Gastrocnemius medialis (tissue), 4 donors: ENCODE measurements around the gene FAM50A. TPM values are rescaled to one million over a fixed set of nuclear protein-coding genes. Genes with fewer than 3 reads are reported as not detected.

Experiments
- ATAC-seq, 2 donors: fragments of 150-250 bp; one replicate each; pipeline ENCODE4 v1.9.1; 2016
- DNase-seq, 2 donors: peaks; one replicate each; pipeline ENCODE4 v3.0.0-alpha.2; 2019
- H3K27ac ChIP-seq, 4 donors: fragments of 200-600 bp; sonication (generic); 1 replicate in 1 of 4; 2 replicates in 3 of 4; pipeline ENCODE4 v1.5.1; 2016 to 2018; ENCODE audit warnings: mild to moderate bottlenecking in 2 of 4, moderate library complexity in 1 of 4
- H3K27me3 ChIP-seq, 3 donors: fragments of 200-600 bp; sonication (generic) in 2 of 3; 1 replicate in 1 of 3; 2 replicates in 2 of 3; pipeline versions ENCODE4 v1.5.1 to v1.6.0; 2016 to 2019; ENCODE audit warnings: mild to moderate bottlenecking in 1 of 3, moderate library complexity in 1 of 3
- H3K36me3 ChIP-seq, 2 donors: fragments of 200-600 bp; sonication (generic) in 1 of 2; one replicate each; pipeline ENCODE4 v1.5.1; 2017 to 2018
- H3K4me1 ChIP-seq, 2 donors: fragments of 200-600 bp; sonication (generic) in 1 of 2; one replicate each; pipeline ENCODE4 v1.5.1; 2016 to 2017; ENCODE audit warnings: mild to moderate bottlenecking in 2 of 2
- H3K4me3 ChIP-seq, 4 donors: fragments of 200-600 bp; sonication (generic) in 3 of 4; 1 replicate in 1 of 4; 2 replicates in 3 of 4; pipeline ENCODE4 v1.5.1; 2016 to 2019; ENCODE audit warnings: mild to moderate bottlenecking in 2 of 4
- H3K9me3 ChIP-seq, 3 donors: fragments of 200-600 bp; sonication (generic) in 2 of 3; 1 replicate in 1 of 3; 2 replicates in 2 of 3; pipeline ENCODE4 v1.5.1; 2016 to 2019
- POLR2A ChIP-seq, 2 donors: fragments of 450-650 bp; IDR thresholded peaks; one replicate each; pipeline ENCODE4 v1.6.1; 2017; ENCODE audit warnings: antibody characterized with exemption in 2 of 2, mild to moderate bottlenecking in 2 of 2, moderate library complexity in 2 of 2
- in situ Hi-C, 4 donors: fragments of 200-750 bp; cut with MboI; loops; one replicate each; pipeline versions ENCODE4 v1.15.0 to v1.8.0; 2017; ENCODE audit warnings: low sequenced_read_pairs in 4 of 4
- intact Hi-C: fragments of 100-400 bp; cut with DNase I; formaldehyde crosslinking; loops from one replicate; pipeline ENCODE4 v1.15.1; 2023; ENCODE audit warnings: low total_unique reads
- total RNA-seq, 4 donors: library from RNA; depleted of rRNA; stranded (reverse); fragments of >200 nt; gene quantifications; one replicate each; pipeline versions ENCODE4 v1.1.0 to v1.2.3, GENCODE V29; 2016
- TF ChIP-seq, protein P1 (sequence below), 5 experiments: fragments of 450-650 bp in 3 of 5; fragments of 200-600 bp in 2 of 5; sonication (generic) in 2 of 5; IDR thresholded peaks in 4 of 5; conservative IDR thresholded peaks in 1 of 5; 1 replicate in 4 of 5; 2 replicates in 1 of 5; pipeline ENCODE4 v1.5.1; 2016 to 2019; ENCODE audit warnings: antibody characterized with exemption in 5 of 5, mild to moderate bottlenecking in 3 of 5, moderate library complexity in 3 of 5

The FAM50A gene
- total RNA-seq, 4 donors from 2014 or later: 30.9 to 55.4 (median 45.3) TPM

DNA sequence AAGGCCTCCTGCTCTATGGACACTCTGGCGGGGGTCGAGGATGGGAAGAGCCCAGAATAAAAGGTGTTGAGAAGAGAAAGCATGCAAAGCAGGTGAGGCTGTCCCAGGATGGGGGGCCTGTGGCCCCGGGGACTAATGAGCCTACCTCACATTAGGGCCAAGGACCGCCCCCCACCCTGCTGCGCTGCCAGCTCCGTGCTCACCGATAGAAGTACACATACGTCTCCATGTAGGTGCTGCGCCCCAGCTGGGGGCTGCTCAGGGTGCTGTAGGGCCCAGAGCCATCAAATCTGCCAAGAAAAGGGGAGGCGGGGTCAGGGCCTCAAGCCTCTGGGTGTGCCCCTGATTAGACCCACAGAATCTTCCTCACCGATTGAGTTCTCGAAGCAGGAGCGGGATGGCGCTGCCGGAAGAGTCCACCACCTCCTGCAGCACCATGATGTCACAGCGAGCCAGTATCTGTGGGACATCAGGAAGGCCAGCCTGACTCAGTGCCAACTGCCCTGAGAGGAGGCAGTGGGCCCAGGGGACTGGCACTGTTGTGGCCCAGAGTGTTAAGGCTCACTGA, 39.2 kb upstream of the FAM50A start:
- DNase-seq (no peak), ATAC-seq (no peak)
- in situ Hi-C loops (loop anchor here in 2 of 4 donors (25.0 kb wide), 1 partner anchor 133 kb away; the partner anchor contains the start of genes G6PD (in 2 of the 2) and IKBKG (in 2 of the 2)), intact Hi-C loops (no loop called here)
- H3K9me3 ChIP-seq: no peaks in the 10 kb centered on the region
- no peak for TF ChIP-seq POLR2A (IDR thresholded peaks at IDR 0.05)
- TF ChIP-seq, protein P1, sequence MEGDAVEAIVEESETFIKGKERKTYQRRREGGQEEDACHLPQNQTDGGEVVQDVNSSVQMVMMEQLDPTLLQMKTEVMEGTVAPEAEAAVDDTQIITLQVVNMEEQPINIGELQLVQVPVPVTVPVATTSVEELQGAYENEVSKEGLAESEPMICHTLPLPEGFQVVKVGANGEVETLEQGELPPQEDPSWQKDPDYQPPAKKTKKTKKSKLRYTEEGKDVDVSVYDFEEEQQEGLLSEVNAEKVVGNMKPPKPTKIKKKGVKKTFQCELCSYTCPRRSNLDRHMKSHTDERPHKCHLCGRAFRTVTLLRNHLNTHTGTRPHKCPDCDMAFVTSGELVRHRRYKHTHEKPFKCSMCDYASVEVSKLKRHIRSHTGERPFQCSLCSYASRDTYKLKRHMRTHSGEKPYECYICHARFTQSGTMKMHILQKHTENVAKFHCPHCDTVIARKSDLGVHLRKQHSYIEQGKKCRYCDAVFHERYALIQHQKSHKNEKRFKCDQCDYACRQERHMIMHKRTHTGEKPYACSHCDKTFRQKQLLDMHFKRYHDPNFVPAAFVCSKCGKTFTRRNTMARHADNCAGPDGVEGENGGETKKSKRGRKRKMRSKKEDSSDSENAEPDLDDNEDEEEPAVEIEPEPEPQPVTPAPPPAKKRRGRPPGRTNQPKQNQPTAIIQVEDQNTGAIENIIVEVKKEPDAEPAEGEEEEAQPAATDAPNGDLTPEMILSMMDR (IDR thresholded peaks at IDR 0.05 in 4 of 5, conservative IDR thresholded peaks at IDR 0.05 in 1 of 5): no peak
- H3K27ac ChIP-seq: no peak overlapping the region
- no peak overlapping the region for H3K4me3 ChIP-seq
- peaks cover 13 to 20% of the 10 kb centered on the region in 2 donors for H3K4me1 ChIP-seq
- H3K36me3 ChIP-seq: peaks cover 0 to 5% of the 10 kb centered on the region in 2 donors
- H3K27me3 ChIP-seq: no peaks in the 10 kb centered on the region

DNA sequence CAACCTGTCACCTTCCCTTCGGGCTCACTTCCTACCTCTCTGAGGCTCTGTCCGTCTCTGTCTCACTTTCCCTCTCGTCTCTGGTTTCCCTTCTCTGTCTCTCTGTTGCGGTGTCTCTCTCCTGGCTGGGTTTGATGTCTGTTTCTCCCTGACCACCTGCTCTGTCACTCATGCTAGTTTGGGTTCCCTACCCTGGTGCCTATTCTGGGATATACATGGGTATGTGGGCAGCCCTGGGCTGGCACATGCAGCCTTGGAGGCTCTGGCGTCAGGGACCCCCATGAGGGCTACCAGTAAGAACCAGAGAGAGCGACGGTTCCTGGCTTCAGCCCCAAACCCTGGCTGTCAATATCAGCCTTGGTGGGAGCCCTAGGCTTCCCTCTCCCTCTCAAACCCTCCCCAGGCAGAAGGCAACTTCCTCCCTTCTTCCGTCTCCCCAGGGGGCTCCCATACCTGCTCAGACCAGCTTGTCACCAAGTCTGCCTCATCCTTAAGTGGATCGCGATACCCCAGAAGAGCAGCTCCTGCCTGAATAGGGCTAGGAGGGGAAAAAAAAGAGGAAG, 35.2 kb upstream of the FAM50A start:
- H3K4me3 ChIP-seq: peak overlapping the region; percentile 43 to 57 (median 52)
- DNase-seq (peak; percentile 44 to 70), ATAC-seq (peak; percentile 66 to 78)
- TF ChIP-seq POLR2A (IDR thresholded peaks at IDR 0.05): peak in 1 of 2 donors; percentile 56
- TF ChIP-seq, protein P1 (IDR thresholded peaks at IDR 0.05 in 4 of 5, conservative IDR thresholded peaks at IDR 0.05 in 1 of 5): no peak
- no peaks in the 10 kb centered on the region for H3K27me3 ChIP-seq
- intact Hi-C loops (loop anchor here (1.0 kb wide), 1 partner anchor 10 kb away; the partner anchor contains the start of gene RPL10), in situ Hi-C loops (loop anchor here in 2 of 4 donors (25.0 kb wide), 1 partner anchor 129 kb away; the partner anchor contains the start of genes G6PD (in 2 of the 2) and IKBKG (in 2 of the 2))
- no peaks in the 10 kb centered on the region for H3K9me3 ChIP-seq
- H3K36me3 ChIP-seq: no peaks in the 10 kb centered on the region
- peak overlapping the region; percentile 91 to 98 (median 98) for H3K27ac ChIP-seq
- peaks cover 12 to 32% of the 10 kb centered on the region in 2 donors for H3K4me1 ChIP-seq

DNA sequence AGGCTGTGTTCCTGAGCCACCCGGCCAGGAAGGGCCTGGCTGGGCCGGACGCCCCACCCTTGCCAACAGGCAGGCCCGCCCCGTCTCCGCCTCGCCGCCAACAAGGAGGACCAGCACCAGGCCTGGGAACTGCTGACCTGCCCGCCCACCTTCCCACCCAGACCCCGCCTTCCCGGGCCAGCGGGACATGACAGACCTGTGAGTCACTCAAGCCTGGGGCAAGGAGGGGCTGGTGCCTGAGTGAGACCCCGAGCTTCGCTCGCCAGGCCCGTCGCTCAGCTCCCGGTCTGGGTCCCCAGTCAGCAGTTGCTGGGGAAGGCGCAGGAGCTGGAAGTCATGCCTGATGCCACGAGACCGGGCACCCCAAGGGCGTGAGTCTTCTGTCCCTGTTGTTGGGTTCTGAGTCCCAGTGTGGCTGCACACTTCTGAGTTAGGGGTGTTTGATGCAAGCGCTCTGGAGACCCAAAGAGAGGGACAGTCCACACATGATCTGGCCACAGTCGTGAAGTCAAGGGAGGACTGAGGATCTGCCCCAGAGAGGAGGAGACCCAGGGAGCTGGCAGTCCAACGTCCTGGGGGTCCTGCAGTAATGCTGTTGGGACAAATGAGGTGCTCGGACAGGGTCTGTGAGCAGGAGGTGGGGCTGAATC, 34.6 kb upstream of the FAM50A start, which contains the start of gene DNASE1L1:
Gene DNASE1L1 (minus strand): TSS at position 33 of the 650 bp plus-strand sequence. CDS start 3,686 bp downstream, outside the sequence.
- no peaks in the 10 kb centered on the region for H3K36me3 ChIP-seq
- intact Hi-C loops (no loop called here), in situ Hi-C loops (loop anchor here in 2 of 4 donors (25.0 kb wide), 1 partner anchor 128 kb away; the partner anchor contains the start of genes G6PD (in 2 of the 2) and IKBKG (in 2 of the 2))
- ATAC-seq (peak; percentile 60 to 61), DNase-seq (peak; percentile 79 to 93)
- peak within 1 kb of the TSS; percentile 91 to 98 (median 98) for H3K27ac ChIP-seq
- H3K9me3 ChIP-seq: no peaks in the 10 kb centered on the region
- TF ChIP-seq POLR2A (IDR thresholded peaks at IDR 0.05): peak; percentile 21 to 63
- TF ChIP-seq, protein P1 (IDR thresholded peaks at IDR 0.05 in 4 of 5, conservative IDR thresholded peaks at IDR 0.05 in 1 of 5): no peak
- no peaks in the 10 kb centered on the region for H3K27me3 ChIP-seq
- peak within 1 kb of the TSS; percentile 43 to 57 (median 54) for H3K4me3 ChIP-seq
- H3K4me1 ChIP-seq: peaks cover 12 to 32% of the 10 kb centered on the region in 2 donors

DNA sequence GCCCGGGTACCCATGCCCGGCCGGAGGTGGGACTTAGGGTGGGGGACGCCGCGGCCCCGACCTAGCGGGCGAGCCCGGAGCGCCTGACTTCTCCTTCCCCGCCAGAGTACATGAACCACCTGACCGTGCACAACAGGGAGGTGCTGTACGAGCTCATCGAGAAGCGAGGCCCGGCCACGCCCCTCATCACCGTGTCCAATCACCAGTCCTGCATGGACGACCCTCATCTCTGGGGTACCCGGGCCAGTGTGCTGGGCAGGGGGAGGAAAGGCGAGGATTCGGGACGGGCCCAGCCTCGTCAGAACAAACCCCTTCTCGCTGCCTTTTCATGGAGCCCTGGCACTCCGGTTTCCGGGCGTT, 32.0 kb upstream of the FAM50A start:
- DNase-seq (peak; percentile 62 to 73), ATAC-seq (peak; percentile 66 to 73)
- Histone ChIP-seq H3K27me3 (no peaks in the 10 kb centered on the region), H3K9me3 (no peaks in the 10 kb centered on the region), H3K27ac (peak overlapping the region; percentile 91 to 98 (median 98)), H3K4me1 (peaks cover 12 to 32% of the 10 kb centered on the region in 2 donors), H3K36me3 (no peaks in the 10 kb centered on the region), H3K4me3 (peak overlapping the region; percentile 67 to 90 (median 78))
- intact Hi-C loops (loop anchor here (2.0 to 5.0 kb wide), 2 partner anchors 25 to 75 kb away; partner anchors contain the start of genes GDI1 and UBL4A), in situ Hi-C loops (loop anchor here in 2 of 4 donors (25.0 kb wide), 1 partner anchor 125 kb away; the partner anchor contains the start of genes G6PD (in 2 of the 2) and IKBKG (in 2 of the 2))
- peak in 1 of 2 donors; percentile 45 for TF ChIP-seq POLR2A (IDR thresholded peaks at IDR 0.05)
- TF ChIP-seq, protein P1 (IDR thresholded peaks at IDR 0.05 in 4 of 5, conservative IDR thresholded peaks at IDR 0.05 in 1 of 5): no peak
